Tibial nerve (tissue), 4 donors: Measurements from ENCODE around the gene KRT71. TPM values are rescaled to one million over a fixed set of nuclear protein-coding genes. Genes with fewer than 3 reads are reported as not detected.

ENCODE experiments used
- DNase-seq, 2 donors: peaks; one replicate each; pipeline ENCODE4 v3.0.0-alpha.2; 2019; ENCODE audit warnings: low spot score in 2 of 2
- H3K27ac ChIP-seq, 4 donors: fragments of 200-600 bp; sonication (generic) in 3 of 4; one replicate each; pipeline ENCODE4 v1.5.1; 2017 to 2019; ENCODE audit warnings: mild to moderate bottlenecking in 1 of 4
- H3K27me3 ChIP-seq, 2 donors: fragments of 200-600 bp; sonication (generic) in 1 of 2; one replicate each; pipeline versions ENCODE4 v1.5.1 to v1.6.0; 2017 to 2019
- H3K36me3 ChIP-seq, 3 donors: fragments of 200-600 bp; sonication (generic); one replicate each; pipeline ENCODE4 v1.5.1; 2018 to 2019
- H3K4me1 ChIP-seq, 4 donors: fragments of 200-600 bp; sonication (generic) in 3 of 4; one replicate each; pipeline ENCODE4 v1.5.1; 2017 to 2019
- H3K4me3 ChIP-seq, 4 donors: fragments of 200-600 bp; sonication (generic) in 3 of 4; one replicate each; pipeline ENCODE4 v1.5.1; 2017 to 2019; ENCODE audit warnings: mild to moderate bottlenecking in 1 of 4, moderate library complexity in 1 of 4
- H3K9me3 ChIP-seq, 4 donors: fragments of 200-600 bp; sonication (generic) in 3 of 4; one replicate each; pipeline ENCODE4 v1.5.1; 2017 to 2019
- EP300 ChIP-seq, 2 donors: sonication (generic); formaldehyde crosslinking; IDR thresholded peaks; one replicate each; pipeline ENCODE4 v1.6.1; 2017; ENCODE audit warnings: antibody characterized with exemption in 2 of 2, mild to moderate bottlenecking in 1 of 2
- POLR2A ChIP-seq, 2 donors: fragments of 450-650 bp; IDR thresholded peaks; one replicate each; pipeline ENCODE4 v1.6.1; 2017; ENCODE audit warnings: antibody characterized with exemption in 2 of 2, mild to moderate bottlenecking in 2 of 2, moderate library complexity in 2 of 2
- WGBS, 2 donors: methylation state at CpG; one replicate each; pipeline ENCODE4 v1.1.5; 2018; 5-methylcytosine and 5-hydroxymethylcytosine counted together
- total RNA-seq, 4 donors: library from RNA; depleted of rRNA; stranded (reverse); fragments of >200 nt; gene quantifications; one replicate each; pipeline ENCODE4 v1.1.0, GENCODE V29; 2016
- TF ChIP-seq, protein P1 (sequence below), 5 experiments: fragments of 200-600 bp in 3 of 5; fragments of 450-650 bp in 2 of 5; sonication (generic) in 3 of 5; IDR thresholded peaks; one replicate each; pipeline ENCODE4 v1.5.1; 2016 to 2019; ENCODE audit warnings: antibody characterized with exemption in 5 of 5, mild to moderate bottlenecking in 3 of 5, moderate library complexity in 2 of 5

The KRT71 gene
- total RNA-seq, 4 donors from 2014 or later: not detected

GRCh38 chr12:52524241-52524897 is 28.6 kb downstream of the KRT71 start:
- no peak for DNase-seq
- 54 to 59% methylated on average over 6 of the region's 6 CpGs for WGBS, 2 donors
- no peaks in the 10 kb centered on the region for H3K36me3 ChIP-seq
- H3K4me1 ChIP-seq: peaks cover 0 to 5% (median 0%) of the 10 kb centered on the region in 4 donors
- no peaks in the 10 kb centered on the region for H3K27me3 ChIP-seq
- H3K4me3 ChIP-seq: no peak overlapping the region
- H3K27ac ChIP-seq: no peak overlapping the region
- H3K9me3 ChIP-seq: no peaks in the 10 kb centered on the region
- TF ChIP-seq POLR2A (IDR thresholded peaks at IDR 0.05) (no peak), EP300 (IDR thresholded peaks at IDR 0.05) (no peak)
- TF ChIP-seq, protein P1, sequence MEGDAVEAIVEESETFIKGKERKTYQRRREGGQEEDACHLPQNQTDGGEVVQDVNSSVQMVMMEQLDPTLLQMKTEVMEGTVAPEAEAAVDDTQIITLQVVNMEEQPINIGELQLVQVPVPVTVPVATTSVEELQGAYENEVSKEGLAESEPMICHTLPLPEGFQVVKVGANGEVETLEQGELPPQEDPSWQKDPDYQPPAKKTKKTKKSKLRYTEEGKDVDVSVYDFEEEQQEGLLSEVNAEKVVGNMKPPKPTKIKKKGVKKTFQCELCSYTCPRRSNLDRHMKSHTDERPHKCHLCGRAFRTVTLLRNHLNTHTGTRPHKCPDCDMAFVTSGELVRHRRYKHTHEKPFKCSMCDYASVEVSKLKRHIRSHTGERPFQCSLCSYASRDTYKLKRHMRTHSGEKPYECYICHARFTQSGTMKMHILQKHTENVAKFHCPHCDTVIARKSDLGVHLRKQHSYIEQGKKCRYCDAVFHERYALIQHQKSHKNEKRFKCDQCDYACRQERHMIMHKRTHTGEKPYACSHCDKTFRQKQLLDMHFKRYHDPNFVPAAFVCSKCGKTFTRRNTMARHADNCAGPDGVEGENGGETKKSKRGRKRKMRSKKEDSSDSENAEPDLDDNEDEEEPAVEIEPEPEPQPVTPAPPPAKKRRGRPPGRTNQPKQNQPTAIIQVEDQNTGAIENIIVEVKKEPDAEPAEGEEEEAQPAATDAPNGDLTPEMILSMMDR (IDR thresholded peaks at IDR 0.05): no peak

GRCh38 chr12:52523824-52524223 is 29.1 kb downstream of the KRT71 start:
- TF ChIP-seq EP300 (IDR thresholded peaks at IDR 0.05): no peak
- TF ChIP-seq, protein P1 (IDR thresholded peaks at IDR 0.05): no peak
- no peak for TF ChIP-seq POLR2A (IDR thresholded peaks at IDR 0.05)
- Histone ChIP-seq H3K4me1 (peaks cover 0 to 5% (median 0%) of the 10 kb centered on the region in 4 donors), H3K4me3 (no peak overlapping the region), H3K27ac (no peak overlapping the region), H3K27me3 (no peaks in the 10 kb centered on the region), H3K36me3 (no peaks in the 10 kb centered on the region), H3K9me3 (no peaks in the 10 kb centered on the region)
- no peak for DNase-seq
- 50 to 74% methylated on average over 4 of the region's 4 CpGs for WGBS, 2 donors

DNA sequence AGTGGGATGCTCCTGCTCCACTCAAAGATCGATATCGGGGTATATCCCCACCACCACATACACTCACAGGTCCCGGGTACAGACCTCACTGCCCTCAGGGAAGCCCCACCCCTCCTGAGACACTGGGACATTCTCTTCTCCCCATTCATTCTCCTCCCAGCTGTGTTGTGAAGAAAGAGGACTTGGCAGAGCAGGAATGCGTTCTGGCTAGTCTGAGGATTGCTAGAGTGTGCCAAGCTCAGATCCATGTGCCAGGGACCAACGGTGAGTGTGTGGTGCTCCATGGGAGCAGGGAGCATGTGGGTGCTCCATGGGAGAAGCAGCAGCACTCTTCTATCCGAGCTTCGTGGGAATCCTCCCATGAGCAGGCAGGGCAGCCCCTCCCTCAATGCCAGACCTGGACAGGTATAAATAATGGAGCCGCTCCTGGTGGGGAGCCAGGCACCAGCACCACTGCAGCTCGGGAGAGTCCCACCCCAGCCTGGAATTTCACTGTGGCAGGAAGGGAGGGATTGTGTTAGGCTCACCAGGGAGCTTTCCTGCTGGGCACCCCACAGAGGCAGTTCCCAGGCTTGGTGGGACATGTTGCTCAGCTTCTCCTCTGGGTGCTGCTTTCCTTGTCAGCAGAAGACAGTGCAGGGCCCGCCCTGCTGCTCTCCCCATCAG is 30.5 kb downstream of the KRT71 start:
- H3K27me3 ChIP-seq: no peaks in the 10 kb centered on the region
- peaks cover 0 to 5% (median 0%) of the 10 kb centered on the region in 4 donors for H3K4me1 ChIP-seq
- H3K9me3 ChIP-seq: no peaks in the 10 kb centered on the region
- no peak for DNase-seq
- H3K36me3 ChIP-seq: no peaks in the 10 kb centered on the region
- H3K4me3 ChIP-seq: no peak overlapping the region
- TF ChIP-seq EP300 (IDR thresholded peaks at IDR 0.05): no peak
- TF ChIP-seq, protein P1 (IDR thresholded peaks at IDR 0.05): no peak
- no peak for TF ChIP-seq POLR2A (IDR thresholded peaks at IDR 0.05)
- no peak overlapping the region for H3K27ac ChIP-seq
- WGBS, 2 donors: 61 to 64% methylated on average over 8 to 10 of the region's 10 CpGs

DNA sequence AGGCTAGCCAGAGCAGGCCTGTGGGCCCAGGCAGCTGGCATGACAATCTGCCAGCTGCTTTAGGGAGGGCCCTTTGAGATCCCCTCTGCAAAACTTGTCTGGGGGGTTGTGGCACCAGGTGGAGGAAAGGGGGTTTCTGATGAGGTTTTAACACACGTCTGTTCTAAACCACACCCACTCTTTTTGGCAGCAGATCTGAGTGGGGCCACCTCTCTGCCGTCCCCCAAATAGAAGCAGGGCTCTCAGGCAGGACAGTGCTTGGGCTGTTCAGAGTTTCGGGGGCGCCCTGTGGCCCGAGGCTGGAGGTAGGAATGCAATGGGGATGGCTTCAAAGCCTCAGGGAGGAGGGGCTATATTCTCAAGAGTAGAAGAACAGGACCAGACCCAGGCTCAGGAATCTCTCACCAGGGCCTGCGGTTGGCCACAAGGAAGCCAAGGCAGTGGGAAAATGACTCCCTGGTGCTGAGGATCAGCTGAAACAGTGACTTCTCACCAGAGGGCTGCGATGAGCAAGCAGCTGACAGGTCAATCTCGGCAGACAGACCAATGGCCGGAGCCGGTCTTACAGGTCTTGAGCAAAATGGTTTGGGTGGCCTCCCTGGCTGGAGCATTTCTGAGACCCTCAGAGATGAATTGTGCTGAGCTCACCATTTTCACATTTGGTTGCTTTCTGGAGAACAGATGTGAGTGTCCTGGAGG is 31.2 kb downstream of the KRT71 start:
- TF ChIP-seq EP300 (IDR thresholded peaks at IDR 0.05): no peak
- TF ChIP-seq, protein P1 (IDR thresholded peaks at IDR 0.05): no peak
- TF ChIP-seq POLR2A (IDR thresholded peaks at IDR 0.05): no peak

DNA sequence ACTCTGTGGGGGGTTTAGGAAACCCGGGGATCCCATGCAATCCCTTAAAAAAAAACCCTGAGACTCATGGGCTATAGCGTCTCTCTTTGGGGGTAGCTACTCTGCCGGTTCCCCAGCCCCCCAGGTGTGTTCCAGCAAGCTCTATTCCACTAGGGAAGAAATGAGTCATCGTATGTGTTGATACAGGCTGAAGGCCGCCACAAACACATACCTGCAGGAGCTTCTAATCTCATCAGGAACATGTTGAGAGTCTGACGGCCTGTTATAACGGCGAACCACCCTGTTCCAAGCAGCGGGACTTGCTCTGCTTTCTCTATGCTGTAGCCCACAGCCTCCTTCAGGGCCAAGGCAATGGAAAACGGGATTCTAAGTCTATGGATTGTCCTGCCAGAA is 31.8 kb downstream of the KRT71 start:
- 66 to 83% methylated on average over 10 of the region's 10 CpGs for WGBS, 2 donors
- no peak for DNase-seq
- no peaks in the 10 kb centered on the region for H3K9me3 ChIP-seq
- H3K4me3 ChIP-seq: no peak overlapping the region
- no peak for TF ChIP-seq EP300 (IDR thresholded peaks at IDR 0.05)
- TF ChIP-seq POLR2A (IDR thresholded peaks at IDR 0.05): no peak
- TF ChIP-seq, protein P1 (IDR thresholded peaks at IDR 0.05): no peak
- H3K4me1 ChIP-seq: peaks cover 0 to 5% (median 0%) of the 10 kb centered on the region in 4 donors
- H3K27me3 ChIP-seq: no peaks in the 10 kb centered on the region
- H3K36me3 ChIP-seq: no peaks in the 10 kb centered on the region
- H3K27ac ChIP-seq: peak overlapping the region in 2 of 4 donors; percentile 46 to 64

More for the DNA sequence above, 31.2 kb downstream of the KRT71 start:
- 74 to 76% methylated on average over 10 of the region's 10 CpGs for WGBS, 2 donors
- Histone ChIP-seq H3K36me3 (no peaks in the 10 kb centered on the region), H3K27me3 (no peaks in the 10 kb centered on the region), H3K27ac (peak overlapping the region in 2 of 4 donors; percentile 46 to 64), H3K4me3 (no peak overlapping the region), H3K4me1 (peaks cover 0 to 5% (median 0%) of the 10 kb centered on the region in 4 donors), H3K9me3 (no peaks in the 10 kb centered on the region)
- no peak for DNase-seq
